Adipose tissue (tissue), 3 donors: ENCODE data around the gene UBXN4. TPM values are rescaled to one million over a fixed set of nuclear protein-coding genes. Genes with fewer than 3 reads are reported as not detected.

Source experiments
- H3K27ac ChIP-seq: one replicate; pipeline ENCODE4 v1.5.1; 2013; ENCODE audit warnings: low read depth, low read length
- WGBS, 3 donors: extraction: QIAGEN DNeasy Blood & Tissue Kit; methylation state at CpG; one replicate each; pipeline ENCODE4 v1.1.7; 2013; 5-methylcytosine and 5-hydroxymethylcytosine counted together
- polyA plus RNA-seq, 3 donors: library from polyadenylated mRNA; stranded (reverse); fragments of 200-250 nt; gene quantifications; one replicate each; pipeline ENCODE4 v1.2.3, GENCODE V29; 2013
- donor health status: healthy with polysubstance abuse.
- donor health status: Bipolar disorder and iron deficiency.
- donor health status: healthy.

Gene UBXN4
- polyA plus RNA-seq, 3 donors = 37.6 to 45.3 (median 38.0) TPM

- H3K27ac ChIP-seq = no peak overlapping the region
- 79 to 90% (median 83%) methylated on average over 13 of the region's 13 CpGs for WGBS, 3 donors
These were observed 87.9 kb downstream of the UBXN4 start for GRCh38 chr2:135829378-135830135.

GRCh38 chr2:135831180-135831812, 89.6 kb downstream of the UBXN4 start:
- 61 to 82% (median 81%) methylated on average over 14 of the region's 14 CpGs for WGBS, 3 donors
- H3K27ac ChIP-seq = no peak overlapping the region

- H3K27ac ChIP-seq = no peak overlapping the region
- 86 to 94% (median 94%) methylated on average over 6 of the region's 6 CpGs for WGBS, 3 donors
These were observed 91.2 kb downstream of the UBXN4 start for GRCh38 chr2:135832891-135833290.

Other genes with a start within 250 kb of the UBXN4 start
- 1 to 10 TPM; 1.5 to 2.7 (median 2.0) TPM for gene ZRANB3, start 210.6 kb upstream of the UBXN4 start, polyA plus RNA-seq
- 10 to 100 TPM in 2 of 3 donors, 1 to 10 TPM in 1; 5.2 to 12.5 (median 10.3) TPM for gene R3HDM1, start 210.4 kb upstream of the UBXN4 start, polyA plus RNA-seq
- gene LCT, start 95.3 kb downstream of the UBXN4 start, polyA plus RNA-seq = under 1 TPM; 0.02 to 0.11 (median 0.04) TPM
- 1 to 10 TPM; 2.4 to 8.0 (median 7.3) TPM for gene MCM6, start 134.6 kb downstream of the UBXN4 start, polyA plus RNA-seq
- gene DARS1, start 243.8 kb downstream of the UBXN4 start, polyA plus RNA-seq = 10 to 100 TPM; 30.4 to 53.2 (median 43.9) TPM